Breast epithelium (tissue), 4 donors: ENCODE results near the gene PREPL. TPM values are rescaled to one million over a fixed set of nuclear protein-coding genes. Genes with fewer than 3 reads are reported as not detected.

ENCODE experiments used
- DNase-seq, 2 donors: peaks; one replicate each; pipeline ENCODE4 v3.0.0-alpha.2; 2019; ENCODE audit warnings: low spot score in 2 of 2
- H3K27ac ChIP-seq, 2 donors: fragments of 200-600 bp; sonication (generic) in 1 of 2; one replicate each; pipeline ENCODE4 v1.5.1; 2016 to 2019; ENCODE audit warnings: mild to moderate bottlenecking in 1 of 2
- H3K27me3 ChIP-seq, 2 donors: fragments of 200-600 bp; sonication (generic) in 1 of 2; one replicate each; pipeline versions ENCODE4 v1.5.1 to v1.6.0; 2017 to 2019; ENCODE audit warnings: control low read depth in 1 of 2, mild to moderate bottlenecking in 1 of 2
- H3K36me3 ChIP-seq: fragments of 200-600 bp; one replicate; pipeline ENCODE4 v1.5.1; 2019
- H3K4me1 ChIP-seq, 2 donors: fragments of 200-600 bp; sonication (generic); one replicate each; pipeline ENCODE4 v1.5.1; 2016 to 2019; ENCODE audit warnings: control low read depth in 1 of 2
- H3K4me3 ChIP-seq, 3 donors: fragments of 200-600 bp; sonication (generic); 1 replicate in 2 of 3; 2 replicates in 1 of 3; pipeline ENCODE4 v1.5.1; 2016 to 2019; ENCODE audit warnings: mild to moderate bottlenecking in 3 of 3, moderate library complexity in 2 of 3
- H3K9me3 ChIP-seq, 2 donors: fragments of 200-600 bp; sonication (generic) in 1 of 2; one replicate each; pipeline ENCODE4 v1.5.1; 2016 to 2019; ENCODE audit warnings: control low read depth in 1 of 2
- CTCF ChIP-seq, 3 donors: fragments of 450-650 bp; IDR thresholded peaks; one replicate each; pipeline ENCODE4 v1.5.1; 2016 to 2017; ENCODE audit warnings: antibody characterized with exemption in 3 of 3, mild to moderate bottlenecking in 3 of 3, moderate library complexity in 3 of 3
- POLR2A ChIP-seq: fragments of 450-650 bp; IDR thresholded peaks from one replicate; pipeline ENCODE4 v1.6.1; 2016; ENCODE audit warnings: antibody characterized with exemption, mild to moderate bottlenecking, moderate library complexity
- POLR2AphosphoS5 ChIP-seq, 3 donors: sonication (generic); formaldehyde crosslinking; IDR thresholded peaks; one replicate each; pipeline ENCODE4 v1.6.1; 2017; ENCODE audit warnings: antibody characterized with exemption in 3 of 3
- intact Hi-C: fragments of 100-400 bp; cut with DNase I; formaldehyde crosslinking; loops from one replicate; pipeline ENCODE4 v1.15.1; 2023; ENCODE audit warnings: low total_unique reads
- total RNA-seq, 3 donors: library from RNA; depleted of rRNA; stranded (reverse); fragments of >200 nt; gene quantifications; one replicate each; pipeline ENCODE4 v1.1.0, GENCODE V29; 2016

Gene PREPL
- total RNA-seq, 3 donors from 2014 or later: 29.4 to 76.5 (median 51.1) TPM

DNA sequence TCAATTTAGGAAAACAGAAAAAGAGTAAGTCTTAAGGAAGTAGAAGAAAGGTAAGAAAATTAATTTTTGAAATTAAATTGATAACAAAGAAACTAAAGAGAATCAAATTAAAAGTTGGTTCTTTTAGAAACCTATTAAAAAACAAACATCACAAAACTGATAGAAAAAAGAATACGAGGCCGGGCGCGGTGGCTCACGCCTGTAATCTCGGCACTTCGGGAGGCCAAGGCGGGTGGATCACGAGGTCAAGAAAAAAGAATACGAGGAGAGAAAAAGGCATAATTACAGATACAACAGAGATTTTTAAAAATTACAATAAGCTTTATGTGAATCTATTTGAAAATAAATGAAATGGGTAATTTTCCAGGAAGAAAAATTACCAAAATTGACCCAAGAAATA lies 11.8 kb downstream of the PREPL start:
- no peaks in the 10 kb centered on the region for H3K36me3 ChIP-seq
- H3K27me3 ChIP-seq: no peaks in the 10 kb centered on the region
- H3K27ac ChIP-seq: no peak overlapping the region
- no peak for TF ChIP-seq CTCF (IDR thresholded peaks at IDR 0.05)
- no peak for TF ChIP-seq POLR2AphosphoS5 (IDR thresholded peaks at IDR 0.05)
- TF ChIP-seq POLR2A: no peak
- H3K4me3 ChIP-seq: no peak overlapping the region
- H3K9me3 ChIP-seq: no peaks in the 10 kb centered on the region
- intact Hi-C loops: no loop called here
- DNase-seq: no peak
- no peaks in the 10 kb centered on the region for H3K4me1 ChIP-seq

GRCh38 chr2:44348400-44348799 lies 12.9 kb downstream of the PREPL start:
- H3K36me3 ChIP-seq: no peaks in the 10 kb centered on the region
- intact Hi-C loops: no loop called here
- H3K4me1 ChIP-seq: no peaks in the 10 kb centered on the region
- no peak overlapping the region for H3K27ac ChIP-seq
- H3K4me3 ChIP-seq: no peak overlapping the region
- no peak for DNase-seq
- no peak for TF ChIP-seq CTCF (IDR thresholded peaks at IDR 0.05)
- no peak for TF ChIP-seq POLR2A
- no peak for TF ChIP-seq POLR2AphosphoS5 (IDR thresholded peaks at IDR 0.05)
- H3K9me3 ChIP-seq: no peaks in the 10 kb centered on the region
- no peaks in the 10 kb centered on the region for H3K27me3 ChIP-seq

GRCh38 chr2:44347526-44347925 lies 13.8 kb downstream of the PREPL start:
- Histone ChIP-seq H3K4me1 (no peaks in the 10 kb centered on the region), H3K36me3 (no peaks in the 10 kb centered on the region), H3K4me3 (no peak overlapping the region), H3K27ac (no peak overlapping the region), H3K9me3 (no peaks in the 10 kb centered on the region), H3K27me3 (no peaks in the 10 kb centered on the region)
- no peak for DNase-seq
- TF ChIP-seq CTCF (IDR thresholded peaks at IDR 0.05) (no peak), POLR2AphosphoS5 (IDR thresholded peaks at IDR 0.05) (no peak), POLR2A (no peak)
- intact Hi-C loops: loop anchor here (2.0 kb wide), 1 partner anchor 35 kb away; no protein-coding TSS in a partner anchor

DNA sequence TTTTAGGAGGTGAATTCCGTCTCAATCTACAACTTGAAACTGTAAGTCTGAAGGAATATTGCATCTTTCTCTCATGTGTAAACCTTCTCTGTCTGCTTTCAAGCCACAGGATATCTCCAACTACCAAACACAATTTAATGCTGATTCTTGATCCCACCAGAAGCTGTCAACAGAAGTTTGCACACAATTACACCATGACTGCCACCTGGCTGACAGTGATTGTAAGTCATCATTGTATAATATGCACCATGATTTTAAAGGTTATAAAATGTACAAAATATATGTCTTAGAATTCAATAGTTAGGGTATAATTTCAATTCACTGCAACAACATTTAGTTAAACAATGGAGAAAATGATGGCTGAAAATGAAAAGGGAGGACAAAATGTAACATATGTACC lies 18.4 kb downstream of the PREPL start:
- TF ChIP-seq POLR2AphosphoS5 (IDR thresholded peaks at IDR 0.05): no peak
- no peak for TF ChIP-seq CTCF (IDR thresholded peaks at IDR 0.05)
- no peak for TF ChIP-seq POLR2A
- Histone ChIP-seq H3K4me1 (no peaks in the 10 kb centered on the region), H3K36me3 (peaks cover 8% of the 10 kb centered on the region), H3K9me3 (no peaks in the 10 kb centered on the region), H3K27ac (no peak overlapping the region), H3K4me3 (no peak overlapping the region), H3K27me3 (no peaks in the 10 kb centered on the region)
- intact Hi-C loops: no loop called here
- DNase-seq: no peak

GRCh38 chr2:44335806-44336538 lies 25.3 kb downstream of the PREPL start:
- intact Hi-C loops: loop anchor here (5.0 kb wide), 1 partner anchor 946 kb away; no protein-coding TSS in a partner anchor

More at GRCh38 chr2:44335806-44336538, 25.3 kb downstream of the PREPL start:
- Histone ChIP-seq H3K4me1 (no peaks in the 10 kb centered on the region), H3K27ac (no peak overlapping the region), H3K4me3 (no peak overlapping the region), H3K27me3 (no peaks in the 10 kb centered on the region), H3K9me3 (no peaks in the 10 kb centered on the region), H3K36me3 (peaks cover 11% of the 10 kb centered on the region)
- no peak for DNase-seq
- TF ChIP-seq POLR2AphosphoS5 (IDR thresholded peaks at IDR 0.05): no peak
- TF ChIP-seq POLR2A: no peak
- TF ChIP-seq CTCF (IDR thresholded peaks at IDR 0.05): no peak
